NCI-H1417 (cell line): ENCODE data around the gene URM1.
"Not testable (repeated sequence)": the region's sequence is repeated elsewhere in the genome, so short reads cannot be mapped to it uniquely, and the experiment has no call there.

Source experiments
- DNase-seq, 3 experiments: peaks; one replicate each; lab custom pipeline; 2025; lab: John Stamatoyannopoulos, UW

The URM1 gene

GRCh38 chr9:128370752-128371629 lies at the start of gene URM1:
Gene URM1 (plus strand): TSS chr9:128371374. CDS start chr9:128371381, 7 bp downstream.
- peak; percentile 88 to 98 (median 97) for DNase-seq

- peak in 1 of 3 experiments; percentile 36 for DNase-seq
Observed at GRCh38 chr9:128321879-128322403, 49.2 kb upstream of the URM1 start.

- peak; percentile 90 to 100 (median 99) for DNase-seq
Observed at GRCh38 chr9:128322404-128323211, 48.6 kb upstream of the URM1 start, which contains the start of the genes COQ4 and TRUB2. Gene COQ4 (plus strand): TSS chr9:128322839. CDS start chr9:128322859, 20 bp downstream. Gene TRUB2 (minus strand): TSS chr9:128322447. CDS start chr9:128322408, 39 bp downstream.

- no peak for DNase-seq
Observed at GRCh38 chr9:128323212-128323730, 47.9 kb upstream of the URM1 start.

DNA sequence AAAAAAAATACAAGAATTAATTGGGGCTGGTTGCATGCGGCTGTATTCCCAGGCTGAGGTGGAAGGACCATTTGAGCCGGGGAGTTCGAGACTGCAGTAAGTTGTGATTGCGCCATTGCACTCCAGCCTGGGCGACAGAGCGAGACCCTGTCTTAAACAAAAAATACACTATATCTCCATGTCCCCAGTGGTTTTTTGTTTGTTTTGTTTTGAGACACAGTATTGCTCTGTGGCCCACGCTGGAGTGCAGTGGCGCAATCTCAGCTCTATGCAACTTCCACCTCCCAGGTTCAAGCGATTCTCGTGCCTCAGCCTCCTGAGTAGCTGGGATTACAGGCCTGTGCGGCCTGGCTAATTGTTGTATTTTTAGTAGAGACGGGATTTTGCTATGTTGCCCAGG lies 47.4 kb upstream of the URM1 start:
- no peak for DNase-seq

DNA sequence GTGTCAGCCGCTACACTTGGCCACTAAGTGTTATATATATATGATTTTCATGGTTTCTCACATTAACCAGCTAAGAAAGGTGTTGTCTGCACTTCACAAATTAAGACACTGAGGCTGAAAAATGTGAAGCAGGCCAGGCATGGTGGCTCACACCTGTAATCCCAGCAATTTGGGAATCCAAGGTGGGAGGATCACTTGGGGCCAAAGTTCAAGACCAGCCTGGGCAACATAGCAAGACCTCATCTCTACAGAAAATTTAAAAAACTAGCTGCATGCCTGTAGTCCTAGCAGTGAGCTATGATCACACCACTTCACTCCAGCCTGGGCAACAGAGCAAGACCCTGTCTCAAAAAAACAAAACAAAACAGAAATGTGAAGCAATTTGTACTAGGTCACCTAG lies 46.8 kb upstream of the URM1 start:
- no peak for DNase-seq

GRCh38 chr9:128325629-128326028 lies 45.5 kb upstream of the URM1 start:
- no peak for DNase-seq

GRCh38 chr9:128333451-128333869 lies 37.7 kb upstream of the URM1 start:
- DNase-seq = no peak

DNA sequence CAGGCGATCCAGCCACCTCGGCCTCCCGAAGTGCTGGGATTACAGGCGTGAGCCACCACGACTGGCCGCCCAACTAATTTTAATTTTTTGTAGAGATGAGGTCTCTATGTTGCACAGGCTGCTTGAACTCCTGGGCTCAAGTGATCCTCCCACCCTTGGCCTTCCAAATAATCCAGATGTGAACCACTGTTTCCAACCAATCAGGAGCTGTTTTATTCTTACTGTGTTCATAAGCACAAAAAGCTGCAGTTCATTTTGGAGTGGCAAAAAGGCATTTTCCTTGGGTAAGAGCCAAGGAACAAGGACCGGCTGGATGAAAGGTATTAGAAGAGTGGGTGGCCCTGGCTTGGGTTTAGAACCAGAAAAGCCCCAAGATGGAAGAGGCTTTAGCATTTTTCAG lies 36.0 kb upstream of the URM1 start:
- DNase-seq = no peak

GRCh38 chr9:128335914-128336313 lies 35.3 kb upstream of the URM1 start:
- no peak for DNase-seq

- no peak for DNase-seq
Observed at GRCh38 chr9:128337936-128338335, 33.2 kb upstream of the URM1 start.

GRCh38 chr9:128338852-128339614 lies 32.1 kb upstream of the URM1 start:
- not testable (repeated sequence) for DNase-seq

DNA sequence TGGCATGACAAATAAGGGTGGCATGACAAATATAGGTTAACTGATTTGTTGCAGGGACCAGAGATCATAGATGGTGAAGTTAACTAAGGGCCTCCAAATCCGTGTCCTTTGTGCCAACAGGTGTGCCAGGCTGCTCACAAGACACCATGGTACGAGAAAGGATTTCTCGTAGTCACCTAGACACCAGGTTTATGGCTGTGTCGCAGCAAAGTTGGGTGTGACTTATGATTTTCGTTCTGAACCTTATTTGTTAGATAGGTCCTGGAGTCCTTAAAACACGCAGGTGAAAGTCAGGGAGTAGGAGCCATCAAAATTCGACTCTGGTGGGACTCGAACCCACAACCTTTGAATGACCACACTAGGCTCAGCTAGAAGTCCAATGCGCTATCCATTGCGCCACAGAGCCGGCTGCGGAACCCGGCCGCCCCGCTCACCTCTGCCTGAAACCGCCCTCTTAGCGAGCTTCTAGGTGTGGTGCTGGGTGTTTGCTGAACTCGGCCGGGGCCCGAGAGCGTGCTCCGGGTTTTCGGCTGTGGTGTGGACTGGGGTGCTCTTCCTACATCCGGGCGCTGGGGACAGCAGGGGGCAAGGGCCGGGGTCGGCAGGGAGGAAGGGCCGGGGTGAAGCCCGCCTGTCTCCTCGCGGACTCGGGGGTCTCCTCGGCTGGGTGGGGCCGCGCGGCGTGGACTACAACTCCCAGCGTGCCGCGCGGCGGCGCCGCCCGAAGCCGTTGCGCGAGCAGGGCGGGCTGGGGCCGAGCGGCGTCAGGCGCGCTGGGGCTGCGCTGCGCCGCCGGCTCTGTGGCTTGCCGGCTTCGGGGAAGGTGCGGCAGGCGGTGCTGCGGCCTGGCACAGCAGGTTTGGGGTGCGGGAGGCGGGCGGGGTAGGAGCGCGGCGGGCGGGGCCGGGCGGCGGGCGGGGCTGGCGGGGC lies 31.1 kb upstream of the URM1 start, which contains the start of gene SLC27A4:
SLC27A4 (plus strand) TSS at position 767 of the 930 bp plus-strand sequence. CDS start 2,606 bp downstream, outside the sequence.
- DNase-seq = peak; percentile 56 to 90 (median 89)

DNA sequence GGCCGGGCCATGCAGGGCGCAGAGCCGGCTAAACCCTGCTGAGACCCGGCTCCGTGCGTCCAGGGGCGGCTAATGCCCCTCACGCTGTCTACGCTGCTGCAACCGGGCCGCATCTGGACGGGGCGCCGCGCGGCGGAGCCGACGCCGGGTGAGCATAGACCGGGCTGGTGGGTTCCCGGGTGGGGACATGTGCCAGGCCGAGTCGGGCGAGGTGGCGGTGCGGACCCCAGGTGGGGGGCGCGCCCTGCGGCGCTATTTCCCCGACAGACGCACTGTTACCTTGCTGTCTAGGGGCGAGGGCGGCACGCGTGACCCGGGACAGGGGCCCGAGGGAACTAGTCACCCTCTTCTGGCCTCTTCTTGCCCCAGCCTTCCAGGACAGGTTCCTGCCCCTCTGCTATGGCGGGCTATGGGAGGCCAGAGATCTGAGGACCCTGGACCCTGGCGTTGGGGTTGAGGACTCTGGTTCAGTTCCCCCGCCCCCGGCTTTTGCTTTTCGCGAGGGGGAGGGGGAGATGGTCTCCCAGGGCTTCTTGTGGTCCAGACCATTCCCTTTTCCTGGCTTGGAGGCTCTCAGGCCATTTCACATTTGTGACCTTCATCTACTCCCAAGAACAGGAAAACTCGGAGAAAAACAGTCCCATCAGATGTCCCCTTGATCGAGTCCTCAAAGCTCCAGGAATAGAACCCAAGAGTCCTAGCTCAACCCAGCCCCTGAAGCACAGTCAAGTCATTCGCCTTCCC lies 30.3 kb upstream of the URM1 start:
- DNase-seq = peak in 1 of 3 experiments; percentile 66

DNA sequence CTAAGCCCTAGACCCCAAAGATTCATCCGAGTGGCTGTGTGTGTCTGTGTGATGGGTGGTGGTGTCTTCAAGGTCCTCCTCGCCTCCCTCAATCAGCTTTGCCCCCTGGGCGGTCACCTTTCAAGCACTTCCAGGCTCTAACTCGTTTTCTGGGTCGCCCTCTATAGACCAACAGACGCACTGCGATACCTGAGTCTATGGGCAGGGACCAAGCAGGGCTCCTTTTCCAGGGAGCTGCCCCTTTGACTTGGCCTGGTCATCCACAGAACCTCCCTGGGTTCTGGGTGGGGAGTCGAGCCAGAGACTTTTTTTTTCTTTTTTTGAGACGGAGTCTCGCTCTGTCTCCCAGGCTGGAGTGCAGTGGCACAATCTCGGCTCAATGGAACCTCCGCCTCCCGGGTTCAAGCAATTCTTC lies 29.7 kb upstream of the URM1 start:
- DNase-seq = peak; percentile 31 to 83 (median 75)

DNA sequence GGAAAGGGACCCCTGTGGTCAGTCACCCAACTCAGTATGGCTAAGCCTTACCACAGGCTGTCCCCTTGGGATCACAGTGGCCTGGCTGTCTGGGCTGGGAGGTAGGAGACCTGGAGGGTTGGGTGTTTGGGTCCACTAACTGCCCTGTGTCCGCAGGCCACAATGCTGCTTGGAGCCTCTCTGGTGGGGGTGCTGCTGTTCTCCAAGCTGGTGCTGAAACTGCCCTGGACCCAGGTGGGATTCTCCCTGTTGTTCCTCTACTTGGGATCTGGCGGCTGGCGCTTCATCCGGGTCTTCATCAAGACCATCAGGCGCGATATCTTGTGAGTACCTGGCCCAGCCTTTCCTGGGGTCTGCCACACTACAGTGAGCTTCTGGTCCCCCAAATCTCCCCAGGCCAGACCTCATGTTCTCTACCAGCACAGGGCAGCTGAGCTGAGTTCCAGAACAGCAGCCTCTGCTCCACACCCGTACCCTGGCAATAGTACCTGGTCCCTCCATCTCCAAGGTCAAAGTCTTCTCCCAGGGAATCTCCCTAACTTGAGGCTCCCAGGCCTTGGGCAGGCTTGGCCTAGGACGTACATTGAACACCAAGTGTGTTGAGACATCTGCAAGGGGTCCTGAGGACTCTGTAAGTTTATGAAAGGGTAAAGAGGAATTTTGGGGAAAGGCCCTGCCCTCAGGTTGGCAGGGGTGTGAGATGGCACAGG lies 28.0 kb upstream of the URM1 start:
- DNase-seq = no peak

- DNase-seq = no peak
Observed at GRCh38 chr9:128343855-128344254, 27.3 kb upstream of the URM1 start.

DNA sequence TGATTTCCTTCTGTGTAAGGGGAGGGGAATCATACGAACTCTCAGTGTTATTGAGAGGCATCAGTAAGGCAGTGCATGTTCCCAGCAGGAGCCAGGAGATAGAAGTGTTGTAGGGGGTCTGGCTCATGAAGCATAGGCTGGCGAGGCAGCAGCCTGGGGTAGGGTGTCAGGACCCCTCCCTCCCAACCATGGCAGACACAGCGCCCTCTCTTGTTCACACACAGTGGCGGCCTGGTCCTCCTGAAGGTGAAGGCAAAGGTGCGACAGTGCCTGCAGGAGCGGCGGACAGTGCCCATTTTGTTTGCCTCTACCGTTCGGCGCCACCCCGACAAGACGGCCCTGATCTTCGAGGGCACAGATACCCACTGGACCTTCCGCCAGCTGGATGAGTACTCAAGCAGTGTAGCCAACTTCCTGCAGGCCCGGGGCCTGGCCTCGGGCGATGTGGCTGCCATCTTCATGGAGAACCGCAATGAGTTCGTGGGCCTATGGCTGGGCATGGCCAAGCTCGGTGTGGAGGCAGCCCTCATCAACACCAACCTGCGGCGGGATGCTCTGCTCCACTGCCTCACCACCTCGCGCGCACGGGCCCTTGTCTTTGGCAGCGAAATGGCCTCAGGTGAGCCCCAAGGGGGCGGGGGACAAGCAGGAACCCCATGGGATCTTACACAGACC lies 26.1 kb upstream of the URM1 start:
- no peak for DNase-seq
